Measurements from ENCODE around the gene ABCC10.

DNA sequence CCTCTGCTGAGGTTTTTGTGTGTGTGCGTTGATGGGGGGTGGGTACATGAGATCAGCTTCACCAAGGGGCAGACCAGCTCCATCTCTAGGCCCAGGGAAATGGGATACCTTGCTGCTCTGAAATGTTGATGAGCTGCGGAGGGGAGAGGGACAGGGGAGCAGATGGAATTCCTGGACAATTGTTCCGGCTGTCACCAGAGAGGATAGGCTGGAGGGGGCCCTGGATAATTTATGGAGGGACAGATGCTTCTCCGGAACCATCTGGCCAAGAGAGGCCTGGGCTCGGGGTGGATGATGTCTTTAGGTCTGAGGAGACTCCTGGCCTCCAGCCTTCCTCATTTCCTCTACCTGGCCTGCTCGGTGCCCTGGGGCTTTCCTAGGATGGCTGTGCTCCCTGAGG, 48.2 kb downstream of the ABCC10 start:
- TF ChIP-seq, protein P1, sequence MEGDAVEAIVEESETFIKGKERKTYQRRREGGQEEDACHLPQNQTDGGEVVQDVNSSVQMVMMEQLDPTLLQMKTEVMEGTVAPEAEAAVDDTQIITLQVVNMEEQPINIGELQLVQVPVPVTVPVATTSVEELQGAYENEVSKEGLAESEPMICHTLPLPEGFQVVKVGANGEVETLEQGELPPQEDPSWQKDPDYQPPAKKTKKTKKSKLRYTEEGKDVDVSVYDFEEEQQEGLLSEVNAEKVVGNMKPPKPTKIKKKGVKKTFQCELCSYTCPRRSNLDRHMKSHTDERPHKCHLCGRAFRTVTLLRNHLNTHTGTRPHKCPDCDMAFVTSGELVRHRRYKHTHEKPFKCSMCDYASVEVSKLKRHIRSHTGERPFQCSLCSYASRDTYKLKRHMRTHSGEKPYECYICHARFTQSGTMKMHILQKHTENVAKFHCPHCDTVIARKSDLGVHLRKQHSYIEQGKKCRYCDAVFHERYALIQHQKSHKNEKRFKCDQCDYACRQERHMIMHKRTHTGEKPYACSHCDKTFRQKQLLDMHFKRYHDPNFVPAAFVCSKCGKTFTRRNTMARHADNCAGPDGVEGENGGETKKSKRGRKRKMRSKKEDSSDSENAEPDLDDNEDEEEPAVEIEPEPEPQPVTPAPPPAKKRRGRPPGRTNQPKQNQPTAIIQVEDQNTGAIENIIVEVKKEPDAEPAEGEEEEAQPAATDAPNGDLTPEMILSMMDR (IDR thresholded peaks at IDR 0.05) = no peak
- TF ChIP-seq POLR2A (IDR thresholded peaks at IDR 0.05) = no peak
